ENCODE data around the gene KRTAP9-9.
"Not testable (repeated sequence)": the region's sequence is repeated elsewhere in the genome, so short reads cannot be mapped to it uniquely, and the experiment has no call there.

The KRTAP9-9 gene

DNA sequence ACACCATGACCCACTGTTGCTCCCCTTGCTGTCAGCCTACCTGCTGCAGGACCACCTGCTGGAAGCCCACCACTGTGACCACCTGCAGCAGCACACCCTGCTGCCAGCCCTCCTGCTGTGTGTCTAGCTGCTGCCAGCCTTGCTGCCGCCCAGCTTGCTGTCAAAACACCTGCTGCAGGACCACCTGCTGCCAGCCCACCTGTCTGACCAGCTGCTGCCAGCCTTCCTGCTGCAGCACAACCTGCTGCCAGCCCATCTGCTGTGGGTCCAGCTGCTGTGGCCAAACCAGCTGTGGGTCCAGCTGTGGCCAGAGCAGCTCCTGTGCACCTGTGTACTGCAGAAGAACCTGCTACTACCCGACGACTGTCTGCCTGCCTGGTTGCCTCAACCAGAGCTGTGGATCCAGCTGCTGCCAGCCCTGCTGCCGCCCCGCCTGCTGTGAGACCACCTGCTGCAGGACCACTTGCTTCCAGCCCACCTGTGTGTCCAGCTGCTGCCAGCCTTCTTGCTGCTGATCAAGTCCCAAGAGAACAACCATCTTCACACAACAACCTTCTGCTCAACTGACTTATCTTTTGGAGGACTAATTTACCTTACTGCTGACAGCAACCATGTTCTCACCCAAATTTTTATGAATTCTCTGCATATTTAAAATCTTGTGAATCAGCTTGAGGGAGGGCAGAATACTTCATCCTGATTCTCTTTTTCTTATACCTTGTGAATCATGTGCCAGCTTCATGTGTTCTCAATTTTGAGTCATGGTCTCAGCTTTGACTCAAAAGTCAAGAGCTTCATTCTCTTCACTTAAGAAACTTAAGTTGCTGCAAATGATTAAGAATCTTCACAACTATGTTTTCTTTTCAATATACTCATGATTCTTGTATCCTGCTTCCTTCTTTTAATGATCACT is at the start of gene KRTAP9-9:
KRTAP9-9 (plus strand) TSS at position 4 of the 910 bp plus-strand sequence.
- DNase-seq (ENCODE audit: low spot score), result not testable (repeated sequence)

DNA sequence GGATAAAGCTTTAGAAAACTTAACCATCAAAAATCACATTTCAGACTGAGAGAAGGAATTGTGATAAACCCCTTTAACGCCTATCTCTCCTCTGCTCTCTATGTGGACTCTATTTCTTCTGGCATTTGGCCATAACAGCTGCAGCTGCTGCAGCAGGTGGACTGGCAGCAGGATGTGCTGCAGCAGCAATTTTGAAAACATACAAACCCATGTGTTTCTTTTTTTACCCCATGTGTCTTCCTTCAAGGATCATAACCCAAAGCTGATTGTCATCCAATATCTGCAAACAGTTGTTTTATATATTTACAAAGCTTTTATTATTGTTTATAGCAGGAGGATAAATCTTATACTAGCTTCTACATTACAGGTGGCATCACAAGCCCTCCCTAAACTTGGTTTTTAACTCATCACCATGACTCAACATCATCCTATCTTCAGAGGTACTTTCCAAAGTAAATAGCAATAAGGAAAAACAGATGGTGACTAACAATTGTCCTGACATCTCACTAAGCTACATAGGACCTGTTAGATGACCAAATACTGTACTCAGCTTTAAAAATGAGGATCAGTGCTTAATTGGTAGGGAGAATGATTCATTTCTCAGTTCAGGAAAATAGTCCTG is 43.2 kb upstream of the KRTAP9-9 start:
- DNase-seq (ENCODE audit: low spot score), result no peak

DNA sequence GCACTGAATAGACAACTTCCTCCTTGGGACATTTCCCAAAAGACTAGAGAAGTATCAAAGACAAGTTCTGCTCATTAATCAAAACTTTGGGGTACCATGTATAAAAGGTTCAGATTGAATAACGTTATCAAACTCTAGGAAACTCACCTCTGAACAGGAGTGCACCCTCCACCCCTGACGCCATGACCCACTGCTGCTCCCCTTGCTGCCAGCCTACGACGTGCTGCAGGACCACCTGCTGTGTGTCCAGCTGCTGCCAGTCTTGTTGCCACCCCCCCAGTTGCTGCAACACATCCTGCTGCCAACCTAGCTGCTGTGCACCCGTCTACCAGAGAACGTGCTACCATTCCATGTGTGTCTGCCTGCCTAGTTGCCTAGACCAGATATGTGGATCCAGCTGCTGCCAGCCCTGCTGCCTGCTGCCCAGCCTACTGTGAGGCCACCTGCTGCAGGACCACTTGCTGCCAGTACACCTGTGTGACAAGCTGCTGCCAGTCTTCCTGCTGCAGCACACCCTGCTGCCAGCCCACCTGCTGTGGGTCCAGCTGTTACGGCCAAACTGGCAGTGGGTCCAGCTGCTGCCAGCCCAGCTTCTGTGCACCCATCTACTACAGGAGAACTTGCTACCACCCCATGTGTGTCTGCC is 42.5 kb upstream of the KRTAP9-9 start:
- DNase-seq (ENCODE audit: low spot score), result no peak

- no peak for DNase-seq (ENCODE audit: low spot score)
Observed at GRCh38 chr17:41215681-41216080, 39.5 kb upstream of the KRTAP9-9 start.

DNA sequence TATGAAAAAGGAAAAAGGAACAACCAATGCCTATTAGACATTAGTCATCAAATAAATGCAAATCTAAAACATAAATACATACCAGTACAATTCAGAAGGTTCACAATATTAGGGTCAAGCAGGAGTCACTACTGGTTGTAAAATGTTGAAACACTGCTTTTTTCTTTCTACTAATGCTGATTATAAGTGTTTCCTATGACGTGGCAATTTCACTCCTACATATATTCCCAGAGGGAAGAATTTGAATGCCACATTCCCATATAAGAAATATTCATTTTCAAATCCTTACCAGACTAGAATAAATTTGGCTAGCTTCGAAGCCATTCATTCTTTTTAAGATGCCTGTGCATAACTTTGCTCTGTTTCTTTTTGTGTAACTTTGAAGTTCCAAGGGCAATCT is 31.4 kb upstream of the KRTAP9-9 start:
- DNase-seq (ENCODE audit: low spot score), result no peak

GRCh38 chr17:41226051-41226450 is 29.1 kb upstream of the KRTAP9-9 start:
- no peak for DNase-seq (ENCODE audit: low spot score)

DNA sequence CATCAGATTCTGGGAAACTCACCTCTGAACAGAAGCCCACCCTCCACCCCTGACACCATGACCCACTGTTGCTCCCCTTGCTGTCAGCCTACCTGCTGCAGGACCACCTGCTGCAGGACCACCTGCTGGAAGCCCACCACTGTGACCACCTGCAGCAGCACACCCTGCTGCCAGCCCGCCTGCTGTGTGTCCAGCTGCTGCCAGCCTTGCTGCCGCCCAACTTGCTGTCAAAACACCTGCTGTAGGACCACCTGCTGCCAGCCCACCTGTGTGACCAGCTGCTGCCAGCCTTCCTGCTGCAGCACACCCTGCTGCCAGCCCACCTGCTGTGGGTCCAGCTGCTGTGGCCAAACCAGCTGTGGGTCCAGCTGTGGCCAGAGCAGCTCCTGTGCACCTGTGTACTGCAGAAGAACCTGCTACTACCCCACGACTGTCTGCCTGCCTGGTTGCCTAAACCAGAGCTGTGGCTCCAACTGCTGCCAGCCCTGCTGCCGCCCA is 28.5 kb upstream of the KRTAP9-9 start, which contains the start of gene KRTAP9-2:
KRTAP9-2 (plus strand) TSS at position 51 of the 498 bp plus-strand sequence; CDS start at position 58, 7 bp downstream.
- DNase-seq (ENCODE audit: low spot score), result not testable (repeated sequence)

GRCh38 chr17:41230094-41230493 is 25.1 kb upstream of the KRTAP9-9 start:
- DNase-seq (ENCODE audit: low spot score), result no peak

- DNase-seq (ENCODE audit: low spot score), result no peak
Observed at GRCh38 chr17:41231731-41232130, 23.5 kb upstream of the KRTAP9-9 start.

- DNase-seq (ENCODE audit: low spot score), result not testable (repeated sequence)
Observed at GRCh38 chr17:41232399-41233105, 22.6 kb upstream of the KRTAP9-9 start, which contains the start of gene KRTAP9-3. TSS of gene KRTAP9-3 (plus strand) at chr17:41232449. CDS start at chr17:41232502, 53 bp downstream.

DNA sequence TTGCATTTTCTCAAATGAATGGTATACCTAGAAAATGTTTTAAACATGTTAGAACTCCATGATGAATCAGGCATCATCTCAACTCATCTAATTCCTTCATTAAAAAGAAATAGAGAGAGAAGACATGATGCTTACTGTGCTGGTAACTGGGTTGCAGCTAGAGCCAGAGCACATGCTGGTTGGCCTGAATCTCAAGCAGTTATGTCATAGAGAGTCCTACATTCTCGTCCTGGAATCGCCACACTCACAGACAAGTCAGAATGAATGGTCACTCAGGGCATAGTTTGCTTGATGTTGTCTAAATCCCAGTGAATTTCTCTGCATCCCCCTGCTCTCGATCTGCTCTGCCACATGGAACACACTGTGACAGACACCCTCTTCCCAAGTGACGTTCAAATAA is 18.1 kb upstream of the KRTAP9-9 start:
- not testable (repeated sequence) for DNase-seq (ENCODE audit: low spot score)

DNA sequence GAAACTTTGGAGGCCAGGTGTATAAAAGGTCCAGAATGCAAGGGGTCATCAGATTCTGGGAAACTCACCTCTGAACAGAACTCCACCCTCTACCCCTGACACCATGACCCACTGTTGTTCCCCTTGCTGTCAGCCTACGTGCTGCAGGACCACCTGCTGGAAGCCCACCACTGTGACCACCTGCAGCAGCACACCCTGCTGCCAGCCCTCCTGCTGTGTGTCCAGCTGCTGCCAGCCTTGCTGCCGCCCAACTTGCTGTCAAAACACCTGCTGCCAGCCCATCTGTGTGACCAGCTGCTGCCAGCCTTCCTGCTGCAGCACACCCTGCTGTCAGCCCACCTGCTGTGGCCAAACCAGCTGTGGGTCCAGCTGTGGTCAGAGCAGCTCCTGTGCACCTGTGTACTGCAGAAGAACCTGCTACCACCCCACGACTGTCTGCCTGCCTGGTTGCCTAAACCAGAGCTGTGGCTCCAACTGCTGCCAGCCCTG is 17.2 kb upstream of the KRTAP9-9 start, which contains the start of gene KRTAP9-8:
KRTAP9-8 (plus strand) TSS at position 51 of the 489 bp plus-strand sequence; CDS start at position 104, 53 bp downstream.
- not testable (repeated sequence) for DNase-seq (ENCODE audit: low spot score)

GRCh38 chr17:41246995-41247787 is 8.0 kb upstream of the KRTAP9-9 start:
- DNase-seq (ENCODE audit: low spot score), result not testable (repeated sequence)

GRCh38 chr17:41249637-41250240 is 5.4 kb upstream of the KRTAP9-9 start, which contains the start of gene KRTAP9-4:
TSS of gene KRTAP9-4 (plus strand) at chr17:41249687. CDS start at chr17:41249721, 34 bp downstream.
- not testable (repeated sequence) for DNase-seq (ENCODE audit: low spot score)

GRCh38 chr17:41251261-41251660 is 3.9 kb upstream of the KRTAP9-9 start:
- DNase-seq (ENCODE audit: low spot score), result no peak

DNA sequence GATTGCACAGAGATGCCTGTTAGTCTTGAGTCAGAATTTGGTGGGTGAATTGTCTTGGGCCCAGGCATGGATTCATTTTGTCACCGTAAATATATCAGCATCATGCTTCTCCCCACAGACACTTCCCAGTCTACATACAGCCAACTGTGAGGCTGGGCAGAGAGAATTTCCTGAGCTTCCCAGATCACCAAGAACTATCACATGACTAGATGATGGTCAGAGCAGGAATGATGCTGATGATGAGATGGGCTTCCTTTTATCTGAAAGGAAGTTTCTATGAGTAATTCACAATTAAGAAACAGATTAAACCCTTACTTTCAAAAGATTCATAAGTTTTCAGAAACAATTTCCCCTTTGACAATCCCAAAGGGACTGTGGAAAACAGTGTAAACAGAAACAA is 323 bp upstream of the KRTAP9-9 start:
- no peak for DNase-seq (ENCODE audit: low spot score)

DNA sequence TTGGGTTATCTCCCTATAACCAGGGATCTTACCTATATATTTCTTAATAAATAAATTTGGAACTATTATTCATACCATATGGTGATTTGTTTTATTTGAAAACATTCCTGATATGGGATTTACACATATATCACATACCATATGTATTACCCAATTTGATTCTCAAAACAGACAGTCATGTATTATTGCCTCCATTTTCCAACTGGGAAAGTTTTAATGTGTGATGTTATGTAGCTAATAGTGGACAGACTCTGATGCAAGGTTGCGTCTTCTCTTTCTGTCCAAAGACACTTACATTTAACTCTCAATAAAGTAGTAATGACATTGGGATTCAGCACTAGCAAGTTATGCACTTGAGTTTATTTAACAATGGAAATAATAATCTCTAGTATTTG is 1.1 kb downstream of the KRTAP9-9 start:
- DNase-seq (ENCODE audit: low spot score), result no peak

DNA sequence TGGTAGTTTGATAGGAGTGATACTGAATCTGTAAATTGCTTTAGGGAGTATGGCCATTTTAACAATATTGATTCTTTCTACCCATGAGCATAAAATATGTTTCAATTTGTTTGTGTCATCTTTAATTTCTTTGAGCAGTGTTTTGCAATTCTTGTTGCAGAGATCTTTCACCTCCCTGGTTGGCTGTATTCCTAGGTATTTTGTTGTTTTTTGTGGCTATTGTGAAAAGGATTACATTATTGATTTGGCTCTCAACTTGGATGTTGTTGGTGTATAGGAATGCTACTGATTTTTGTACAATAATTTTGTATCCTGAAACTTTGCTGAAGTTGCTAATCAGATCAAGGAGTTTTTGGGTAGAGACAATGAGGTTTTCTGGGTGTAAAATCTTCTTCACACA is 3.2 kb downstream of the KRTAP9-9 start:
- no peak for DNase-seq (ENCODE audit: low spot score)

- DNase-seq (ENCODE audit: low spot score), result no peak
Observed at GRCh38 chr17:41263212-41263611, 8.0 kb downstream of the KRTAP9-9 start.

DNA sequence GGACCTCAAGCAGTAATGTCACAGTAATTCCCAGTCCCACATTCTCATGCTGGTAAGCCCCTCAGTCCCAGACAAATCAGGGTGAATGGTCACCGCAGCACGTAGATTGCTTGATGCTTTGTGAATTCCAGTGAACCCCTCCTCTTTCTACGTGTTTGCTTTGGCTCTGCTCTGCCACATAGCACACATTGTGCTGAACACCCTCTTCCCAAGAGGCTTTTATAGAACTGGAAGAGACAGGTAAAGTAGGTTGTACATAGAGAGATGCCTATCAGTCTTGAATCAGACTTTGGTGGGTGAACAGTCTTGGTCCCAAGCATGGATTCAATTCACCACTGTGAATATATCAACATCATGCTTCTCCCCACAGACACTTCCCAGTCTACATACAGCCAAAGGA is 9.4 kb downstream of the KRTAP9-9 start:
- no peak for DNase-seq (ENCODE audit: low spot score)

All from CD4-positive, alpha-beta T cell treated with Interleukin-6 at 100 ng/mL for 8 hours (primary cell).